ENCODE results near the gene UCK2. TPM values are rescaled to one million over a fixed set of nuclear protein-coding genes. Genes with fewer than 3 reads are reported as not detected.

Gene UCK2
- total and polyA plus RNA-seq, 9 of the 15 experiments (the other 6 are each of a cell fraction or from before 2014, with no cell fraction given) = 71.6 to 145 (median 95.8) TPM

- TF ChIP-seq, protein P1, sequence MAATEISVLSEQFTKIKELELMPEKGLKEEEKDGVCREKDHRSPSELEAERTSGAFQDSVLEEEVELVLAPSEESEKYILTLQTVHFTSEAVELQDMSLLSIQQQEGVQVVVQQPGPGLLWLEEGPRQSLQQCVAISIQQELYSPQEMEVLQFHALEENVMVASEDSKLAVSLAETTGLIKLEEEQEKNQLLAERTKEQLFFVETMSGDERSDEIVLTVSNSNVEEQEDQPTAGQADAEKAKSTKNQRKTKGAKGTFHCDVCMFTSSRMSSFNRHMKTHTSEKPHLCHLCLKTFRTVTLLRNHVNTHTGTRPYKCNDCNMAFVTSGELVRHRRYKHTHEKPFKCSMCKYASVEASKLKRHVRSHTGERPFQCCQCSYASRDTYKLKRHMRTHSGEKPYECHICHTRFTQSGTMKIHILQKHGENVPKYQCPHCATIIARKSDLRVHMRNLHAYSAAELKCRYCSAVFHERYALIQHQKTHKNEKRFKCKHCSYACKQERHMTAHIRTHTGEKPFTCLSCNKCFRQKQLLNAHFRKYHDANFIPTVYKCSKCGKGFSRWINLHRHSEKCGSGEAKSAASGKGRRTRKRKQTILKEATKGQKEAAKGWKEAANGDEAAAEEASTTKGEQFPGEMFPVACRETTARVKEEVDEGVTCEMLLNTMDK (IDR thresholded peaks at IDR 0.05; ENCODE audit: borderline replicate concordance, insufficient read depth, low read depth, low read length, poor library complexity, severe bottlenecking) = no peak
- TF ChIP-seq, protein P2, sequence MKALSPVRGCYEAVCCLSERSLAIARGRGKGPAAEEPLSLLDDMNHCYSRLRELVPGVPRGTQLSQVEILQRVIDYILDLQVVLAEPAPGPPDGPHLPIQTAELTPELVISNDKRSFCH (CRISPR knock-in tag; IDR thresholded peaks at IDR 0.05) = no peak
- TF ChIP-seq, protein P2 (tag; IDR thresholded peaks at IDR 0.05) = peak; percentile 38; the same call in 1 of the 2 replicates
- TF ChIP-seq PATZ1 (CRISPR knock-in tag; IDR thresholded peaks at IDR 0.05; ENCODE audit: borderline replicate concordance) = no peak
- TF ChIP-seq HNRNPUL1 (IDR thresholded peaks at IDR 0.05; ENCODE audit: low read length) = no peak
- TF ChIP-seq, protein P3, sequence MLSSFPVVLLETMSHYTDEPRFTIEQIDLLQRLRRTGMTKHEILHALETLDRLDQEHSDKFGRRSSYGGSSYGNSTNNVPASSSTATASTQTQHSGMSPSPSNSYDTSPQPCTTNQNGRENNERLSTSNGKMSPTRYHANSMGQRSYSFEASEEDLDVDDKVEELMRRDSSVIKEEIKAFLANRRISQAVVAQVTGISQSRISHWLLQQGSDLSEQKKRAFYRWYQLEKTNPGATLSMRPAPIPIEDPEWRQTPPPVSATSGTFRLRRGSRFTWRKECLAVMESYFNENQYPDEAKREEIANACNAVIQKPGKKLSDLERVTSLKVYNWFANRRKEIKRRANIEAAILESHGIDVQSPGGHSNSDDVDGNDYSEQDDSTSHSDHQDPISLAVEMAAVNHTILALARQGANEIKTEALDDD (IDR thresholded peaks at IDR 0.05) = peak; percentile 42; the same call in 1 of the 2 replicates
- TF ChIP-seq MYNN (IDR thresholded peaks at IDR 0.05) = peak; percentile 90
- TF ChIP-seq MYNN (CRISPR knock-in tag; IDR thresholded peaks at IDR 0.05) = no peak
- TF ChIP-seq GATA2 (CRISPR knock-in tag; IDR thresholded peaks at IDR 0.05) = peak; percentile 71
- TF ChIP-seq JUNB (CRISPR knock-in tag; conservative IDR thresholded peaks at IDR 0.05) = no peak
- TF ChIP-seq ZFP30 (CRISPR knock-in tag; IDR thresholded peaks at IDR 0.05; ENCODE audit: borderline replicate concordance) = no peak
- peak; percentile 49; the same call in 1 of the 2 replicates for TF ChIP-seq CREM (IDR thresholded peaks at IDR 0.05; ENCODE audit: low read depth)
- TF ChIP-seq RERE (CRISPR knock-in tag; IDR thresholded peaks at IDR 0.05; ENCODE audit: borderline replicate concordance) = no peak
- peak; percentile 94 for TF ChIP-seq CBFA2T3 (IDR thresholded peaks at IDR 0.05)
- TF ChIP-seq, protein P4, sequence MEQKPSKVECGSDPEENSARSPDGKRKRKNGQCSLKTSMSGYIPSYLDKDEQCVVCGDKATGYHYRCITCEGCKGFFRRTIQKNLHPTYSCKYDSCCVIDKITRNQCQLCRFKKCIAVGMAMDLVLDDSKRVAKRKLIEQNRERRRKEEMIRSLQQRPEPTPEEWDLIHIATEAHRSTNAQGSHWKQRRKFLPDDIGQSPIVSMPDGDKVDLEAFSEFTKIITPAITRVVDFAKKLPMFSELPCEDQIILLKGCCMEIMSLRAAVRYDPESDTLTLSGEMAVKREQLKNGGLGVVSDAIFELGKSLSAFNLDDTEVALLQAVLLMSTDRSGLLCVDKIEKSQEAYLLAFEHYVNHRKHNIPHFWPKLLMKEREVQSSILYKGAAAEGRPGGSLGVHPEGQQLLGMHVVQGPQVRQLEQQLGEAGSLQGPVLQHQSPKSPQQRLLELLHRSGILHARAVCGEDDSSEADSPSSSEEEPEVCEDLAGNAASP (IDR thresholded peaks at IDR 0.05) = no peak
These were observed 10.5 kb upstream of the UCK2 start (continued) for GRCh38 chr1:165816826-165817497.

Measured in K562 (cell line).